Mesothelial cell of epicardium (in vitro differentiated cells): ENCODE measurements around the gene DSCAM. TPM values are rescaled to one million over a fixed set of nuclear protein-coding genes. Genes with fewer than 3 reads are reported as not detected.

Source experiments
- DNase-seq, 2 experiments: peaks; one replicate each; pipeline ENCODE4 v3.0.0; 2021; ENCODE audit warnings: low spot score in 2 of 2; ENCODE audit not compliant: unreplicated experiment in 2 of 2
- H3K27ac Mint-ChIP-seq: 2 replicates; pipeline ENCODE4 v1.8.0; 2021; ENCODE audit warnings: mixed read lengths
- H3K27me3 Mint-ChIP-seq: 2 replicates; pipeline ENCODE4 v1.8.0; 2021; ENCODE audit warnings: low read depth, mixed read lengths
- H3K36me3 Mint-ChIP-seq: 2 replicates; pipeline ENCODE4 v1.8.0; 2021; ENCODE audit warnings: mixed read lengths
- H3K4me1 Mint-ChIP-seq: 2 replicates; pipeline ENCODE4 v1.8.0; 2021; ENCODE audit warnings: mixed read lengths
- H3K4me3 Mint-ChIP-seq: 2 replicates; pipeline ENCODE4 v1.8.0; 2021; ENCODE audit warnings: mild to moderate bottlenecking, moderate library complexity, mixed read lengths
- H3K9me3 Mint-ChIP-seq: 2 replicates; pipeline ENCODE4 v1.8.0; 2021; ENCODE audit warnings: mixed read lengths
- CTCF ChIP-seq: fragments of 200-600 bp; sonication (generic); IDR thresholded peaks from one replicate; pipeline ENCODE4 v1.5.0; 2021; ENCODE audit warnings: antibody characterized with exemption; ENCODE audit not compliant: unreplicated experiment
- total RNA-seq: library from RNA; stranded (reverse); gene quantifications from 3 replicates; pipeline ENCODE4 v1.2.1, GENCODE V29; 2021

The DSCAM gene
- total RNA-seq, 1 donor from 2014 or later, result not detected

GRCh38 chr21:40625991-40626390 lies 221.0 kb downstream of the DSCAM start:
- no peak for TF ChIP-seq CTCF
- H3K27ac Mint-ChIP-seq, result no peak overlapping the region
- peaks cover 10% of the 10 kb centered on the region for H3K4me1 Mint-ChIP-seq
- peaks cover 5% of the 10 kb centered on the region for H3K9me3 Mint-ChIP-seq
- DNase-seq, result no peak
- no peak overlapping the region for H3K4me3 Mint-ChIP-seq
- H3K27me3 Mint-ChIP-seq, result peaks cover 3% of the 10 kb centered on the region
- no peaks in the 10 kb centered on the region for H3K36me3 Mint-ChIP-seq

GRCh38 chr21:40623528-40623927 lies 223.4 kb downstream of the DSCAM start:
- Mint-ChIP-seq H3K36me3 (no peaks in the 10 kb centered on the region), H3K27ac (no peak overlapping the region), H3K27me3 (peaks cover 3% of the 10 kb centered on the region), H3K4me1 (peaks cover 10% of the 10 kb centered on the region), H3K4me3 (no peak overlapping the region), H3K9me3 (peaks cover 5% of the 10 kb centered on the region)
- DNase-seq, result no peak
- no peak for TF ChIP-seq CTCF

GRCh38 chr21:40622531-40622930 lies 224.4 kb downstream of the DSCAM start:
- Mint-ChIP-seq H3K4me3 (no peak overlapping the region), H3K27ac (no peak overlapping the region), H3K27me3 (peaks cover 3% of the 10 kb centered on the region), H3K4me1 (peaks cover 10% of the 10 kb centered on the region), H3K9me3 (peaks cover 5% of the 10 kb centered on the region), H3K36me3 (no peaks in the 10 kb centered on the region)
- DNase-seq, result no peak
- no peak for TF ChIP-seq CTCF

- TF ChIP-seq CTCF, result no peak
- Mint-ChIP-seq H3K4me1 (peaks cover 10% of the 10 kb centered on the region), H3K9me3 (no peaks in the 10 kb centered on the region), H3K4me3 (no peak overlapping the region), H3K36me3 (no peaks in the 10 kb centered on the region), H3K27me3 (no peaks in the 10 kb centered on the region), H3K27ac (no peak overlapping the region)
- no peak for DNase-seq
Observed at GRCh38 chr21:40620386-40621145, 226.4 kb downstream of the DSCAM start.

GRCh38 chr21:40618191-40618973 lies 228.6 kb downstream of the DSCAM start:
- Mint-ChIP-seq H3K4me1 (peaks cover 10% of the 10 kb centered on the region), H3K27ac (no peak overlapping the region), H3K4me3 (no peak overlapping the region), H3K9me3 (no peaks in the 10 kb centered on the region), H3K36me3 (no peaks in the 10 kb centered on the region), H3K27me3 (no peaks in the 10 kb centered on the region)
- no peak for DNase-seq
- TF ChIP-seq CTCF, result no peak
